Keratinocyte (primary cell): ENCODE data around the gene MTUS2. TPM values are rescaled to one million over a fixed set of nuclear protein-coding genes. Genes with fewer than 3 reads are reported as not detected.

Experiments used
- DNase-seq: peaks from one replicate; pipeline ENCODE4 v3.0.0-alpha.2; 2011; ENCODE audit warnings: low read depth, missing footprints, low spot score
- FAIRE-seq: peaks from 2 replicates; lab custom pipeline; 2011; peaks lifted over from hg19 to GRCh38; lab: Jason Lieb, UNC
- H2AFZ ChIP-seq: 2 replicates; pipeline ENCODE4 v1.6.0; 2012; ENCODE audit warnings: low read length, control low read depth, inconsistent platforms; ENCODE audit not compliant: control insufficient read depth
- H3K27ac ChIP-seq: 2 replicates; pipeline ENCODE4 v1.5.1; 2011; ENCODE audit warnings: low read length; ENCODE audit not compliant: control insufficient read depth, insufficient read depth
- H3K27me3 ChIP-seq: 3 replicates; pipeline ENCODE4 v1.6.0; 2011; ENCODE audit warnings: low read length; ENCODE audit not compliant: control insufficient read depth, insufficient read depth; ENCODE audit errors: extremely low read depth
- H3K36me3 ChIP-seq, 2 experiments: 2 replicates in 1 of 2; 3 replicates in 1 of 2; pipeline ENCODE4 v1.5.1; 2011; ENCODE audit warnings: low read length in 2 of 2, mild to moderate bottlenecking in 1 of 2; ENCODE audit not compliant: control insufficient read depth in 2 of 2, insufficient read depth in 2 of 2; ENCODE audit errors: extremely low read depth in 1 of 2
- H3K4me1 ChIP-seq: 3 replicates; pipeline ENCODE4 v1.5.1; 2011; ENCODE audit warnings: low read length; ENCODE audit not compliant: control insufficient read depth, insufficient read depth; ENCODE audit errors: extremely low read depth
- H3K4me2 ChIP-seq: 3 replicates; pipeline ENCODE4 v1.6.0; 2011; ENCODE audit warnings: low read depth, low read length; ENCODE audit not compliant: control insufficient read depth, insufficient read depth; ENCODE audit errors: extremely low read depth
- H3K4me3 ChIP-seq, 3 experiments: fragments of 200-600 bp in 1 of 3; sonication (generic) in 1 of 3; 2 replicates in 2 of 3; 3 replicates in 1 of 3; pipeline ENCODE4 v1.5.1; 2011 to 2016; ENCODE audit warnings: low read length in 3 of 3, mild to moderate bottlenecking in 3 of 3, control low read depth in 2 of 3, inconsistent platforms in 1 of 3, low read depth in 1 of 3, mixed read lengths in 1 of 3, mixed run types in 1 of 3, moderate library complexity in 1 of 3; ENCODE audit not compliant: control insufficient read depth in 2 of 3, insufficient read depth in 2 of 3; ENCODE audit errors: extremely low read depth in 1 of 3
- H3K79me2 ChIP-seq: 2 replicates; pipeline ENCODE4 v1.6.0; 2012; ENCODE audit warnings: low read length; ENCODE audit not compliant: control insufficient read depth, insufficient read depth
- H3K9ac ChIP-seq: 3 replicates; pipeline ENCODE4 v1.6.0; 2011; ENCODE audit warnings: low read length; ENCODE audit not compliant: control insufficient read depth, insufficient read depth; ENCODE audit errors: extremely low read depth
- H3K9me1 ChIP-seq: 3 replicates; pipeline ENCODE4 v1.6.0; 2011; ENCODE audit warnings: low read length; ENCODE audit not compliant: control insufficient read depth, insufficient read depth; ENCODE audit errors: extremely low read depth
- H3K9me3 ChIP-seq: 2 replicates; pipeline ENCODE4 v1.5.1; 2012; ENCODE audit warnings: low read depth, low read length; ENCODE audit not compliant: control insufficient read depth
- H4K20me1 ChIP-seq: 3 replicates; pipeline ENCODE4 v1.6.0; 2011; ENCODE audit warnings: low read length; ENCODE audit not compliant: control insufficient read depth, insufficient read depth; ENCODE audit errors: extremely low read depth
- EZH2 ChIP-seq: IDR thresholded peaks from one replicate; pipeline ENCODE4 v1.6.1; 2012; ENCODE audit warnings: inconsistent platforms, mild to moderate bottlenecking, low read length, moderate library complexity
- dilution Hi-C: fragments of 300-500 bp; cut with MboI; formaldehyde crosslinking; loops from one replicate; pipeline ENCODE4 v1.7.0; 2020; ENCODE audit warnings: low sequenced_read_pairs; ENCODE audit not compliant: extremely low pct_ligation_motif_present
- polyA plus RNA-seq, 5 experiments: library from polyadenylated mRNA; depleted of rRNA in 3 of 5; stranded (reverse) in 3 of 5; stranded (forward) in 1 of 5; unstranded in 1 of 5; fragments of >200 nt; gene quantifications; 1 replicate in 1 of 5; 2 replicates in 3 of 5; 3 replicates in 1 of 5; pipeline versions ENCODE4 v1.2.1 to v1.2.3, GENCODE V29; 2011 to 2012; ENCODE audit warnings: missing spikeins in 2 of 5, low read depth in 1 of 5, low replicate concordance in 1 of 5
- TF ChIP-seq, protein P1 (sequence below), 3 experiments: IDR thresholded peaks in 1 of 3; conservative IDR thresholded peaks in 1 of 3; optimal IDR thresholded peaks in 1 of 3; 2 replicates in 2 of 3; 3 replicates in 1 of 3; pipeline versions ENCODE3 to v1.5.1; 2011; ENCODE audit warnings: low read length in 3 of 3, mild to moderate bottlenecking in 3 of 3, moderate library complexity in 2 of 3, control low read depth in 1 of 3, inconsistent platforms in 1 of 3; ENCODE audit not compliant: insufficient read depth in 2 of 3; ENCODE audit errors: extremely low read depth in 1 of 3

MTUS2 gene
- polyA plus RNA-seq, 1 donor (not counting 4 experiments of a cell fraction or from before 2014, with no cell fraction given), result 0.17 TPM

DNA sequence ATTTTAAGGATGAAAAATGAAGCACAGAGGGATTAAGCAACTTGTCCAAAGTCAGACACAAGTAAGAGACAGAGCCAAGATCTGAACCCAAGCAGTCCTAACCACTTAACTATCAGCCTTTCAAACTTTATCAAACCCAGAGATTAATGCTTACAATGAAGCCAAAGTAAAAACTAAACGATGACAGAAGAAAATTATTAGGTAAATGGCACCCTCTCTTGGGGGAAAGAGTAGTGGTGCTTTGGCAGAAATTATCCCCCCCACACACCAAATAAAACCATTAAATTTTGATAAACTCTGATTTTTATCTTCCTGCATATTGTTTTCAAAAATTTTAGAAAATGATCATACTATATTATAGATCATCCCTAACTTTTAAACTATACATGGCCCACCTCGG is 446.1 kb downstream of the MTUS2 start:
- H3K4me1 ChIP-seq, result no peaks in the 10 kb centered on the region
- H3K4me2 ChIP-seq, result no peak overlapping the region
- H3K9me1 ChIP-seq, result no peaks in the 10 kb centered on the region
- DNase-seq (no peak), FAIRE-seq (no peak)
- no peaks in the 10 kb centered on the region for H3K9me3 ChIP-seq
- H3K79me2 ChIP-seq, result no peaks in the 10 kb centered on the region
- no peak overlapping the region for H3K9ac ChIP-seq
- dilution Hi-C loops, result no loop called here
- no peak overlapping the region for H3K27ac ChIP-seq
- TF ChIP-seq, protein P1, sequence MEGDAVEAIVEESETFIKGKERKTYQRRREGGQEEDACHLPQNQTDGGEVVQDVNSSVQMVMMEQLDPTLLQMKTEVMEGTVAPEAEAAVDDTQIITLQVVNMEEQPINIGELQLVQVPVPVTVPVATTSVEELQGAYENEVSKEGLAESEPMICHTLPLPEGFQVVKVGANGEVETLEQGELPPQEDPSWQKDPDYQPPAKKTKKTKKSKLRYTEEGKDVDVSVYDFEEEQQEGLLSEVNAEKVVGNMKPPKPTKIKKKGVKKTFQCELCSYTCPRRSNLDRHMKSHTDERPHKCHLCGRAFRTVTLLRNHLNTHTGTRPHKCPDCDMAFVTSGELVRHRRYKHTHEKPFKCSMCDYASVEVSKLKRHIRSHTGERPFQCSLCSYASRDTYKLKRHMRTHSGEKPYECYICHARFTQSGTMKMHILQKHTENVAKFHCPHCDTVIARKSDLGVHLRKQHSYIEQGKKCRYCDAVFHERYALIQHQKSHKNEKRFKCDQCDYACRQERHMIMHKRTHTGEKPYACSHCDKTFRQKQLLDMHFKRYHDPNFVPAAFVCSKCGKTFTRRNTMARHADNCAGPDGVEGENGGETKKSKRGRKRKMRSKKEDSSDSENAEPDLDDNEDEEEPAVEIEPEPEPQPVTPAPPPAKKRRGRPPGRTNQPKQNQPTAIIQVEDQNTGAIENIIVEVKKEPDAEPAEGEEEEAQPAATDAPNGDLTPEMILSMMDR (optimal IDR thresholded peaks at IDR 0.05 in 1 of 3, IDR thresholded peaks at IDR 0.05 in 1 of 3, conservative IDR thresholded peaks at IDR 0.05 in 1 of 3; ENCODE audit: extremely low read depth in 1 of 3, insufficient read depth in 2 of 3, low read length in 3 of 3), result no peak
- no peaks in the 10 kb centered on the region for H4K20me1 ChIP-seq
- no peaks in the 10 kb centered on the region for H3K36me3 ChIP-seq
- H3K27me3 ChIP-seq, result no peaks in the 10 kb centered on the region
- no peak overlapping the region for H2AFZ ChIP-seq
- no peak overlapping the region for H3K4me3 ChIP-seq

DNA sequence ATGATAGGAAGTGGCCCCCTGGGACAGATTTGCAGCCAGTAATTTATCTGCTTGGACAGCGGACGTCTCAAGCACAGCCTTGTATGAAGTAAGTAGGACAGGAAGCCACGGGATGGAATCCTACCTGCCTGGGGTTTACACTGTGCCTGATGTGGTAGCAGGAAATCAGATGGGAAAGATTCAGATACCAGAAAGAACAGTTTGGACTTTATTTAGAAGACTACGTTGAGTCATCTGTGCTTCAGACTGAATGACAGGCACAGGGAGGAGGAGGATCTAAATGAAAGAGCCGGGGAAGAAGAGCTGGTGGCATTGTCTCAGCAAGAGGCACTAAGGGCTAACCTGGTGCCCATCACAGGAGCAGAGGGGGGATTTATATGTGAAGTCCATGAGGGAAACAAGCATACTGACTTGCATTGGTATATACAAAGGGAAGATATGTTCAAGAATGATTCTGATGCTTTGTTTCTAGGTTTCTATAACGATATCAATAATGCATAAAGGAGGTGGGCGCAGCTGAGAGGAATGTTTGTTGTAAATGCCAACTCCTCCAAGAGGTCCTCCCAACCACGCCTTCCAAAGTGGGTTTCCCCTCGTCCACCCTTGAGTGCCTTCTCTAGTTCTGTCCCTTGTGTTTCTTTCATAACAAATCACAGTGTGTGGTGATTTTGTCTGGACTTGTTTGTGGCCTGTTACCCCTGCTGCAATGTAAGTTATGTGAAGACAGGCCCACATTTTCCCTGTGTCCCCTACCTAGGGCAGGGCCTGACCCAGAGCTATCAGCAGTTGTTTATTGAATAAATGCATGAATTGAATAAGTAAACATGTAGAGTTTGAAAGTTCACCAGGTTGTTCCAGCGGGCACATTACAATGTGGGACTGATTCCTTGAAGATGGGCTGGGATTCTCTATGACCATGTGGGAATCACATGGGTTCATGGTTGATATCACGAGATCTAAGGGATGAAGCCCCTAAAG is 446.9 kb downstream of the MTUS2 start:
- H3K79me2 ChIP-seq, result no peaks in the 10 kb centered on the region
- TF ChIP-seq, protein P1 (optimal IDR thresholded peaks at IDR 0.05 in 1 of 3, IDR thresholded peaks at IDR 0.05 in 1 of 3, conservative IDR thresholded peaks at IDR 0.05 in 1 of 3; ENCODE audit: extremely low read depth in 1 of 3, insufficient read depth in 2 of 3, low read length in 3 of 3), result no peak
- no peak for TF ChIP-seq EZH2
- H3K27me3 ChIP-seq, result no peaks in the 10 kb centered on the region
- no peak overlapping the region for H3K27ac ChIP-seq
- H3K9ac ChIP-seq, result no peak overlapping the region
- no peak overlapping the region for H3K4me3 ChIP-seq
- no peaks in the 10 kb centered on the region for H3K9me3 ChIP-seq
- dilution Hi-C loops, result no loop called here
- FAIRE-seq (no peak), DNase-seq (no peak)
- no peaks in the 10 kb centered on the region for H3K36me3 ChIP-seq
- H3K4me1 ChIP-seq, result no peaks in the 10 kb centered on the region
- H4K20me1 ChIP-seq, result no peaks in the 10 kb centered on the region
- no peak overlapping the region for H2AFZ ChIP-seq
- no peak overlapping the region for H3K4me2 ChIP-seq
- no peaks in the 10 kb centered on the region for H3K9me1 ChIP-seq
